ENCODE measurements around the gene RAE1.
"Not testable (repeated sequence)": the region's sequence is repeated elsewhere in the genome, so short reads cannot be mapped to it uniquely, and the experiment has no call there.

The RAE1 gene

DNA sequence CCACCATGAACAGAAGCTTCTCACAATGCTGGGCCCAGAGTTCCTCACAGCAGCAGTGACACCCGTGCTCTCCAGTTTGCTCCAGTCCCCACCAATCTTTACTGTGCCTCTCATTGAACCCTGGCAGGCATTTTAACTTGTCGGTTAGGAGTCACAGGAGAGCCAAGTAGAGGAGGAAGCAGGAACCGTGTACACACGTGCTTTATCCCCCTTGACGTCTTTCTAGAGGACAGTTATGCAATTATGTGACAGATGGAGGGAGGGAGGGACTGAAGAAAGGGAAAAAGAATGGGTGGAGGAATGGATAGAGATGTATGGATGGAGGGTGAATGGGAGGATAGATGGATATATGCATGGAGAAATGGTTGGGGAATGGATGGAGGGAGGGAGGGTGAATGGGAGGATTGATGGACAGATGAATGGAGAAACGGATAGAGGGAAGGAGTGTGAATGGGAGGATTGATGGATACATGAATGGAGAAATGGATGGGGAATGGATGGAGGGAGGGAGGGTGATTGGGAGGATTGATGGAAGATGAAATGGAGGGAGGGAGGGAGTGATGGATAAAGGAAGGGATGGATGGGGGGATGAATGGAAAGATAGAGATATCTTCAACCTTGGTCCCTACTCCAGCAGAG lies 66.1 kb downstream of the RAE1 start:
- no peak for DNase-seq

DNA sequence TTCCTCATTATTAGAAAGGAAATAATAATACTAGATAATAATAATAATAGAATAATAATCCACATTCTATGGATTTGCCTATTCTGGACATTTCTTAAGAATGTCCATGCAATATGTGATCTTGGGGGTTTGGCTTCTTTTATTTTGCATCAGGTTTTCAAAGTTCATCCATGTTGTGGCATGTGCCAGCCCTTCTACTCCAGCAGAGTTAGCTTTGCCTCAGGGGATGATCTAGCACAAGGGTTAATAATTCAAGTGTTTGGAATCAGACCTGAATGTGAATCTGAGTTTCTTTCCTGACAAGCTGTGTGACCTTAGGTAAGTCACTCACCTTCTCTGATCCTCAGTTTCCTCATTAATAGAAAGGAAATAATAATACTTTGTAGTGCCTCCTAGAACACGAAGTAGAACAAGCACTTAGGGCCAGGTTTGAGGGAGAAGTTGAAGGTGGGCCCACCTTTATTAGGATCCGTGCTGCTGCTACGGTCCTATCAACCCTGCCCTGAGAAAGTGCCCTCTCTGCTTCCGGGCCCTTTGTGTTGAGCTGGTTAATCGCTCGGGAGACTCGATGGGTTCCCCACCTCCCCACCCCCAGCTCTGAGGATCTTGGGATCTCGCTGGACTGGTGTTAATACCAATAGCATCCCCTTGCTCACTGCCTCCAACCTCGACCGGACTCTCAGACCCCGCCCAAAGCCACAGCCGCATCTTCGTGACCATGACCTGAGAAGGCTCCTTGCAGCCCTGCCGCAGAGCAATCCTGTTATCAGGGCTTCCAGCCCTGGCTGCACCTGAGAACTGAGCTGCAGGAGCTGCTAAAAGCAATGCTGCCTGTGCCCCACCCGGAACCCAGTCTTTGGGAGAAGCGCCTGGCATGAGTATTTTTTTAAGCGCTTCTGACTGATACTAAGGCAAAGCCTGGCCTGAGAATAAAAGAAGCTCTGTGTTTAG lies 67.0 kb downstream of the RAE1 start:
- no peak for DNase-seq

DNA sequence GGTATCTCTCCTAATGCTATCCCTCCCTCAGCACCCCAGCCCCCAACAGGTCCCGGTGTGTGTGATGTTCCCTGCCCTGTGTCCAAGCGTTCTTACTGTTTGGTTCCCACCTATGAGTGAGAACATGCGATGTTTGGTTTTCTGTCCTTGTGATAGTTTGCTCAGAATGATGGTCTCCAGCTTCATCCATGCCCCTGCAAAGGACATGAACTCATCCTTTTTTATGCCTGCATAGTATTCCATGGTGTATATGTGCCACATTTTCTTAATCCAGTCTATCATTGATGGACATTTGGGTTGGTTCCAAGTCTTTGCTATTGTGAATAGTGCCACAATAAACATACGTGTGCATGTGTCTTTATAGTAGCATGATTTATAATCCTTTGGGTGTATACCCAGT lies 68.4 kb downstream of the RAE1 start:
- DNase-seq, result not testable (repeated sequence)

DNA sequence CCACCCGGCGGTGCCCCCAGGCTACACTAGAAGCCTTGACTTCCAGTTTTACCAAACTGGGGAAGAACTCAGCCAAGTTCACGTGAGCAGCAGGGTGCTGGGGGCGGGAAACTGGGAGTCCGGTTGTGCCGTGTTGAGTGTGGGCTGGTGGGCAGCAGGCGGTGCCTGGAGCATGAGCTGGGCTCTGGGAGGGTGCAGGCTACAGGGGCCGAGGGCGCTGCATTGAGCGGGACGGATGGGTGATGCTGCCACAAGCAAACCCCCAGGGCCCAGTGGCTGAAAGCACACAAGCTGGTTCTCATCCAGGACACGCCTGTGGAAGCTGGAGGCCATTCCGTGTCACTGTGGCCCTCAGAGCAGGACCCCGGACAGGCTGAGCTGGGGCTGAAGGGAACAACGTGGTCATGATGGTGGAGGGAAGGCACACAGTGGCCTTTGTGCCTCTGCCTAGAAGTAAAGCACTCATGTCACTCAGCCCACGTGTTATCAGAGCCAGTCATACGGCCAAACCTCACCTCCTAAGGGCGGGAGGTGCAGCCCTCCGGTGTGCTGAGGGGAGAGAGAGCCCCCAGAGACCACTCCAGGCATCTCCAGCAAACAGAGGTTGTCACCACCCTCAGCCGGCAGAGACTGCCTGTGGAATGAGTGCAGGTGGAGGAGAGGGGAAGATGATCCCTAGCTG lies 69.7 kb downstream of the RAE1 start:
- DNase-seq, result no peak

DNA sequence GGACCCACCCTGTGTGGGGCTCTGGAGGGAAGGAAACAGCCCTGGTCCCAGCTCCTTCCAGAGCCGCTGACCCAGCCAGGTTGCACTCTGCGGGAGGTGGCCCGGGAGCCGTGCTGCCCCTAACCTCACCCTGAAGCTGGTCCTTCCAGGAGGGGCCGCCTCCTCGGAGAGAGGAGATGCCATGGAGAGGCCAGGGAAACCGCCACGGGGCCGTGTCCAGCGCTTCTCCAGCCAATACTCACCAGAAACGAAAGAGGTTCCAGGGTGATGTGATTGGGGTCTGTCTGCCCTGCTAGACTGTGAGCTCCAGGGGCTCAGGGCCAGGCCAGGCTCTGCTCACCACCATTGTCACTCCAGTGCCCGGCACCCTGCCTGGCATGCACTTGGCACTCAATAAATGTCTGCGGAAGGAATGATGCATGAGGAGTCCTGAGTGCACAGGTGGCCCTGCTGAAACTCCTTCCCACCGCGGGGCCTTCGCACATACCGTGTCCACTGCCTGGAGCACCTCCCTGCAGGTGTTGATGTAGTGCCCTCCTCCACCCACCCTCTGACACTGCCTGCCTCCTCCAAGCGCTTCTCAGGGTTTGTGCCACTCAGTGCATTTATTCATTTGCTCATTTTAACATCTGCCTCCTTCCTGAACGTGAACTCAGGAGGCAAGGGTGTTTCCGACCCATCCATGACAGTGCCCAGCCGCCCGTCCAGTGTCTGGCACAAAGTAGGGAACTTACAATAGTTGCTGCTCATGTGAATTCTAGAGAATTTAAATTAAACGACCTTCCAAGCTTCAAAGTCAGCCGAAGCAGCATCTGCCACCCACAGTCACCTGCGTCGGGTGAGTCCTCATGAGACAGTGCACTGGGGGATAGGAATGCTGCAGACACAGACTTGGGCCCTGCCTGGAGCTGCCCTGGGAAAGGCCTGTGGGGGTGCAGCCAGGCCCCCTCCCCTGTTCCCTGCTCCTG lies 70.5 kb downstream of the RAE1 start:
- DNase-seq, result no peak

DNA sequence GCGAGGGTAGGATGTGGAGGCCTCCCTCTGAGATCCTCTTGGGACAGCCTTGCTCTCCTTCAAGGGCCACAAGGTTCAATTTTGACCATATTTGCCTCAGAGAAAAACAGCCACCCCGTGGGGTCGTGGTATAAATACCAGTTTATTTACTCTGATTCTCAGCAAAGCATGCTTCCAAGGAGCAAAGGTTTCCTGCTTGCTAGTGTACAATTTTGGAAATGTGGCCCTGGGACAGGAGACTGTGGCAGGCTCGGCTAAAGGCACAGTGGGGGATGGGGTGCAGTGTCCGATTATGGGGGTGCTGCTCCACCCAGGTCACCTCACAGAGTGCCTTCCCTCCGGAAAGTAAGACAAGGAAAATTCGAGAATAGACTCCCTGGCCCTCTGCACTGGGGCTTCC lies 71.2 kb downstream of the RAE1 start:
- no peak for DNase-seq

DNA sequence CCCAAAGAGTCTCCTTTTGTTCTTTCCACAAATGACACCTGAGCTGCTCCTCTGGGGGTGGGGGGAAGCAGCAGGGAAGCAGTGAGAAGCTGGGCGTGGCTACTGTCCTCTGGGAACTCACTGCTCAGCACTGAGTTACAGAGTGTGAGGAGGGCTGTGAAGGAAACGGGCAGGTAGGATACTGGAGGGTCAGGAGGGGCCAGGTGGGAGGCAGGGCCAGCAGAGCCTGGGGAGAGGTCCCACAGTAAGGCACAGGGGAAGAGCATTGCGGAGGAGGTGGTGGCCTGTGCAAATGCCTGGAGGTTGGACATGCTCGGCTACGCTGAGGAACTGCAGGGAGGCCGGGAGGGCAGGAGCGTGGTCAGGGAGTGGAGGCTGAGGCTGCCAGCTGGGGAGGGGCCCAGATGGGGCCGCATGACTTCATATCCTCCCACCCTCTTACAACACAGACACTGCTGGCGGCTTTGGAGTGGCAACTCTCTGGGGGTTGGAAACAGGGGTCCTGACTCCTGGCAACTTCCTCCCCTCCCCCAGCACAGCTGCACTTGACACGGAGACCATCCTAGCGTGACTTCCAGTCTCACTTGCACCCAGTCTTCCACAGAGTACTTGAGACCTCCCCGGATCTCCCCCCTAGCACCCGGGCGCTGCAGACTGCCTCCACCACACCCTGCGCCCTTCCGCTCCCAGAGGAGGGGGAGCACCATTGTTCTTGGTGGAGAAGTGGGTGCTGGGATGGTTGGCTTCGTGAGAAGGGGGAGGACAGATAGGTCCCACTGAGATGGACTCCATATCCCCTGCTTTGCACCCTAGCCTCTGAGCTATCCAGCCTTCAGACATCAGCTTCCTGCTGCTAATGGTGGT lies 74.3 kb downstream of the RAE1 start:
- DNase-seq, result no peak

DNA sequence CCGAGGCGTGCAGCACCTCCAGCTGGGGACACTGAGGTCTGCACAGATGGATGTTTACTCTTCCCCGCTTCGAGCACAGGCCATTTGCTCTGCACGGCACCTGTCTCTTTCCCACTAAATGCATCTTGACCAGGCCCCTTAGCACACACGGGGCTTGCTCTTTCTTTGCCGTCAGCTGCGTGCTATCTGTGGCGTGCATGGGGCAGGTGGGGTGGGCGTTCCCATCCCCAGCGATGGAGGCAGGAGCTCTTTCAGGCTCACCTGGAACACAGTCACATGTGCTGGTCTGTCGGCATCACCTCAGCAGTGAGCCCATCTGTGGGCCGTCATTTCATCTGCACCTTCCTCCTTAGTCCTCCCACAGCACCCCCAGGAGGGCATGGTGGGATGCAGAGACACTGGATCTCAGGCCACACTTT lies 75.2 kb downstream of the RAE1 start:
- DNase-seq, result no peak

DNA sequence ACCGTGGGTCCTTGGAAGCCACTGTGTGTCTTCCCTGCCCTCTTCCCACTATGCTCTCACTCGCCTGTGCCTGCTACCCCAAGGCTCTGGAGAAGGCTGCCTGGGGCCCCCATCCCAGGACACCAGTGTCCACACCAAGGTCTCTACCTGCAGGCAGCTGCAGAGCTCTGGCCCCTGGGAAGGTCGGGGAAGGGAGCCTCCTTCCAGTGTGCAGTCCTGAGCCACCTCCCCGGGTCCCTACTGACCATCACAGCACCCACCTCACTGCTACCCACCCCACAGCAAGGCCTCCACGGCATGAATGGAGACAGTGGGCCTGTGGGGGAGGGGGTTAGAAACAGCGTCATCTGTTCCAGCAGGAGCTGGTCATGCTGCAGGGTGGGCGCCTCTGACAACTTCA lies 75.8 kb downstream of the RAE1 start:
- no peak for DNase-seq

DNA sequence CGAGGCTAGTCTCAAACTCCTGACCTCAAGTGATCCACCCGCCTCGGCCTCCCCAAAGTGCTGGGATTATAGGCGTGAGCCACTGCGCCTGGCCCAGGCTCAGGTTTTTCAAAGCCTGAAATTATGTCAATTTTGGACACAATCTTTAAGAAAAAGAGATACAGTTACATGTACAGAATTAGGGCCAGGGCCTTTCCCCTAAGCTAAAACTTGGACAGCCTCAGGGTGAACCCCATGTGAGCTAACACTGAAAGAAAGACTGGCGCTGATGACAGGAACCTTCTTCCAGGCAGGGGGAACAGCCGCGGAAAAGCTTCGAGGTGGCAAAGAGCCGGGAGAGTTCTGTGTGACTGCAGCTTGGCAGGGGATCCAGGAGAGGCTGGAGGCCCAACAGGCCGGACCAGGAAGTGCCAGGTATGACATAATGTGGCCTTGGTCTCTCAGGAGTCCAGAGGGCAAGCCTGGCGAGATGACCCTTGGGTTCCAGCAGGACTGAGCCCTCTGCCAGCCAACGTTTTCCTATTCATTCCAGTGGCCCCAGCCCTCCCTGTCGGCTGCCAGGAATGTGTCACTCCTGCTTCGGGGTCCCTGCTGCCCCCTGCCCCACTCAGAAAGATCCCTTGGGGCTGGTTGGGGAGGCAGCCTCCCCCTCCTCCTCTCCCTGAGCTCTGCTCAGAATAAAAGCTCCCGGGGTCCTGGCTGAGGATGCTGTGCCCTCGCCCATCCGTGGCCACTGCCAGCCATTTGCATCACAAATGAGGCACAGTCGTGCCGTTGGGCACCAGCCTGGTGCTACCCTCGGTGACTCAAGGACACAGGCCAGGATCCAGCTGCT lies 77.5 kb downstream of the RAE1 start:
- DNase-seq, result no peak

All from CD4-positive, alpha-beta T cell treated with Interferon alpha-2 for 1 hour (primary cell).